Measurements from ENCODE around the gene MKRN1.

MKRN1 gene

DNA sequence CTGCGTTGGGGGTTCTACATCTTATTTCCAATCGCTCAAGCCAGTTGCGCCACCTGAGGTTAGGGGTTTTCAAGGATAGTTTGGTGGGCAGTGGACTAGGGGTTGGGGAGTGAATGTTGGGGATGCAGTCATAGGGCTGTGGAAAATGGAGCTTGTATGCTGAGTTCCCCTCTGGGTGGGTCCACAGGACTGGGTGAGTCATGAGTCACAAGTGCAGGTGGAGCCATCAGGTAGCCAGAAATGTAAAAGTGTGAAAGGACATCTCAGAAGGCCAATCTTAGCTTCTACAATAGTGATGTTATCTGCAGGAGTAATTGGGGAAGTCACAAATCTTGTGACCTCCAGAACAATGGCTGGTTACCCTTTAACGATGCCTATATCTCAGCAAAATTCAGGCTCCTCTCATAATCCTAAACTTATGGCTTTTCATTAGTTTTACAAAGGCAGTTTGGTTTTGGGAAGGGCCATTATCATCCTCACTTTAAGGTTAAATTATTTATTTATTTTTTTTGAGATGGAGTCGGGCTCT, 18.0 kb upstream of the MKRN1 start:
- Histone ChIP-seq H3K9ac (ENCODE audit: low read depth, low read length, poor library complexity, severe bottlenecking) (no peak overlapping the region), H3K4me2 (ENCODE audit: low read depth, low read length, poor library complexity, severe bottlenecking) (no peak overlapping the region), H2AFZ (ENCODE audit: low read length) (no peak overlapping the region), H3K9me2 (replicated peaks; ENCODE audit: low read depth, low read length) (no peaks in the 10 kb centered on the region), H3K9me3 (ENCODE audit: insufficient read depth, low read depth, low read length) (no peaks in the 10 kb centered on the region), H4K20me1 (ENCODE audit: insufficient read depth, low read length, poor library complexity, severe bottlenecking) (no peaks in the 10 kb centered on the region), H3K4me3 (ENCODE audit: low read length, poor library complexity, severe bottlenecking) (no peak overlapping the region), H3F3A (ENCODE audit: low read depth) (no peaks in the 10 kb centered on the region), H3K79me2 (ENCODE audit: insufficient read depth, low read length) (no peaks in the 10 kb centered on the region), H3K4me1 (ENCODE audit: insufficient read depth, low read length, poor library complexity, severe bottlenecking) (no peaks in the 10 kb centered on the region), H3K36me3 (ENCODE audit: insufficient read depth, low read length) (no peaks in the 10 kb centered on the region), H3K27me3 (ENCODE audit: insufficient read depth, low read length, poor library complexity, severe bottlenecking) (no peaks in the 10 kb centered on the region)
- TF ChIP-seq, protein P1, sequence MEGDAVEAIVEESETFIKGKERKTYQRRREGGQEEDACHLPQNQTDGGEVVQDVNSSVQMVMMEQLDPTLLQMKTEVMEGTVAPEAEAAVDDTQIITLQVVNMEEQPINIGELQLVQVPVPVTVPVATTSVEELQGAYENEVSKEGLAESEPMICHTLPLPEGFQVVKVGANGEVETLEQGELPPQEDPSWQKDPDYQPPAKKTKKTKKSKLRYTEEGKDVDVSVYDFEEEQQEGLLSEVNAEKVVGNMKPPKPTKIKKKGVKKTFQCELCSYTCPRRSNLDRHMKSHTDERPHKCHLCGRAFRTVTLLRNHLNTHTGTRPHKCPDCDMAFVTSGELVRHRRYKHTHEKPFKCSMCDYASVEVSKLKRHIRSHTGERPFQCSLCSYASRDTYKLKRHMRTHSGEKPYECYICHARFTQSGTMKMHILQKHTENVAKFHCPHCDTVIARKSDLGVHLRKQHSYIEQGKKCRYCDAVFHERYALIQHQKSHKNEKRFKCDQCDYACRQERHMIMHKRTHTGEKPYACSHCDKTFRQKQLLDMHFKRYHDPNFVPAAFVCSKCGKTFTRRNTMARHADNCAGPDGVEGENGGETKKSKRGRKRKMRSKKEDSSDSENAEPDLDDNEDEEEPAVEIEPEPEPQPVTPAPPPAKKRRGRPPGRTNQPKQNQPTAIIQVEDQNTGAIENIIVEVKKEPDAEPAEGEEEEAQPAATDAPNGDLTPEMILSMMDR (conservative IDR thresholded peaks at IDR 0.05; ENCODE audit: low read length) = no peak
- TF ChIP-seq EZH2phosphoT487 (IDR thresholded peaks at IDR 0.05; ENCODE audit: borderline replicate concordance) = no peak

DNA sequence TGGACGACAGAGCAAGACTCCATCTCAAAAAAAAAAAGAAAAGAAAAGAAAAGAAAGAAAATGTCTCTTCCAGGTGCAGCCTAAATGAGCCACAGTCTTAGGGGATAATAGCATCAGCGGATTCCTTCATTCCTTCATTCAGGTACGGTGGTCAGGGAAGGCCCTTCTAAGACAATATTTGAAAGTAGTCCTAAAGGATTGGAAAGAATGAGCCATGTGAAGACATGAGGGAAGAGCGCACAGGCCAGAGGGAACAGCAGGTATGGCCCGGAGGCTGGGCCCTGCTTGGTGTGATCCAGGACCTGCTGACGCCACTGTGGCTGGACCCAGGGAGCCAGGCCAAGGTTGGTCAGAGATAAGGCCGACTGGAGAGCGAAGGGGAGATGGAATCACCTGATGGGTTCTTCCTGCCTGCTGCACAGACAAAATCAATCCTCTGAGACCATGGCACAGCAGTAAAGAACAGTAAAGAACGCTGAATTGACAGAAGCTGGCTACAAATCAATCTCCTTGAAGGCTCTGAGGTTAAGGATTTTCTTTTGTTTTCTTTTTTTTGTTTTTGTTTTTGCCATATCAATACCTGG, 16.3 kb upstream of the MKRN1 start:
- no peak overlapping the region for H3K4me2 ChIP-seq (ENCODE audit: low read depth, low read length, poor library complexity, severe bottlenecking)
- H3K9me2 ChIP-seq (replicated peaks; ENCODE audit: low read depth, low read length) = no peaks in the 10 kb centered on the region
- H3K4me1 ChIP-seq (ENCODE audit: insufficient read depth, low read length, poor library complexity, severe bottlenecking) = no peaks in the 10 kb centered on the region
- H2AFZ ChIP-seq (ENCODE audit: low read length) = no peak overlapping the region
- no peaks in the 10 kb centered on the region for H3K36me3 ChIP-seq (ENCODE audit: insufficient read depth, low read length)
- TF ChIP-seq, protein P1 (conservative IDR thresholded peaks at IDR 0.05; ENCODE audit: low read length) = no peak
- no peak for TF ChIP-seq EZH2phosphoT487 (IDR thresholded peaks at IDR 0.05; ENCODE audit: borderline replicate concordance)
- no peaks in the 10 kb centered on the region for H3K27me3 ChIP-seq (ENCODE audit: insufficient read depth, low read length, poor library complexity, severe bottlenecking)
- H3F3A ChIP-seq (ENCODE audit: low read depth) = no peaks in the 10 kb centered on the region
- no peak overlapping the region for H3K9ac ChIP-seq (ENCODE audit: low read depth, low read length, poor library complexity, severe bottlenecking)
- H3K9me3 ChIP-seq (ENCODE audit: insufficient read depth, low read depth, low read length) = no peaks in the 10 kb centered on the region
- no peak overlapping the region for H3K4me3 ChIP-seq (ENCODE audit: low read length, poor library complexity, severe bottlenecking)
- no peaks in the 10 kb centered on the region for H3K79me2 ChIP-seq (ENCODE audit: insufficient read depth, low read length)
- H4K20me1 ChIP-seq (ENCODE audit: insufficient read depth, low read length, poor library complexity, severe bottlenecking) = no peaks in the 10 kb centered on the region

DNA sequence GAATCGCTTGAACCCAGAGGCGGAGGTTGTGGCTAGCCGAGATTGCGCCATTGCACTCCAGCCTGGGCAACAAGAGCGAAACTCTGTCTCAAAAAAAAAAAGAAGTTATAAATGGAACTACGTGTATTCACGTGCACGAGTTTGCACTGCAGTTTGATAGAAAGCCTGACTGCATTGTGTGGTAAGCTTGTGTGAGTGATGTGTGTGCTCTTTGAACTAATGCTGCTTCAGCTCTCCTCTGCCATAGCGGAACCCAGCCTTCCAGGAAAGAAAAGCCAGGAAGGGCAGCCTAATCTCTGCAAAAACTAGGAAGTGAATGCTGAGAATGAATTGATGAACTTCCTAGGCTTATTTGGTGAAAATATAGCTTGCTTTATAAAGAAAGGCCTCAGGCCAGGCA, 15.6 kb upstream of the MKRN1 start:
- no peak overlapping the region for H2AFZ ChIP-seq (ENCODE audit: low read length)
- no peak for TF ChIP-seq EZH2phosphoT487 (IDR thresholded peaks at IDR 0.05; ENCODE audit: borderline replicate concordance)
- TF ChIP-seq, protein P1 (conservative IDR thresholded peaks at IDR 0.05; ENCODE audit: low read length) = no peak

More for the DNA sequence above, 15.6 kb upstream of the MKRN1 start:
- H3K79me2 ChIP-seq (ENCODE audit: insufficient read depth, low read length) = no peaks in the 10 kb centered on the region
- H3K4me2 ChIP-seq (ENCODE audit: low read depth, low read length, poor library complexity, severe bottlenecking) = no peak overlapping the region
- no peaks in the 10 kb centered on the region for H3K36me3 ChIP-seq (ENCODE audit: insufficient read depth, low read length)
- H3K9ac ChIP-seq (ENCODE audit: low read depth, low read length, poor library complexity, severe bottlenecking) = no peak overlapping the region
- no peaks in the 10 kb centered on the region for H3F3A ChIP-seq (ENCODE audit: low read depth)
- H3K9me2 ChIP-seq (replicated peaks; ENCODE audit: low read depth, low read length) = no peaks in the 10 kb centered on the region
- H3K4me1 ChIP-seq (ENCODE audit: insufficient read depth, low read length, poor library complexity, severe bottlenecking) = no peaks in the 10 kb centered on the region
- H4K20me1 ChIP-seq (ENCODE audit: insufficient read depth, low read length, poor library complexity, severe bottlenecking) = no peaks in the 10 kb centered on the region
- no peaks in the 10 kb centered on the region for H3K9me3 ChIP-seq (ENCODE audit: insufficient read depth, low read depth, low read length)
- H3K27me3 ChIP-seq (ENCODE audit: insufficient read depth, low read length, poor library complexity, severe bottlenecking) = no peaks in the 10 kb centered on the region
- no peak overlapping the region for H3K4me3 ChIP-seq (ENCODE audit: low read length, poor library complexity, severe bottlenecking)
